HCT116 (cell line): Measurements from ENCODE around the gene GPR62. TPM values are rescaled to one million over a fixed set of nuclear protein-coding genes. Genes with fewer than 3 reads are reported as not detected.

Source experiments
- ATAC-seq: fragments of 200-7000 bp; cut with Tn5 transposase; 2 replicates; pipeline ENCODE4 v1.9.1; 2020; ENCODE audit warnings: mild to moderate bottlenecking, moderate library complexity
- BruUV-seq: library from RNA; stranded (reverse); fragments of 400-500 nt; replicated peaks from 2 replicates; lab custom pipeline; 2021; lab: Mats Ljungman, UMichigan
- CTCF ChIA-PET: fragments of 300-600 bp; sonication (Branson Sonifier 250); formaldehyde crosslinking; loops from one replicate; lab custom pipeline; 2021; ENCODE audit warnings: antibody characterized with exemption; lab: Charles Lee
- POLR2A ChIA-PET: fragments of 300-600, 350-600 bp; sonication (Branson Sonifier 250); formaldehyde crosslinking; loops from one replicate; lab custom pipeline; 2021; ENCODE audit warnings: antibody characterized with exemption; lab: Charles Lee
- RAD21 ChIA-PET, 2 experiments: fragments of 300-600 bp; sonication (Branson Sonifier 250); formaldehyde crosslinking; loops; one replicate each; lab custom pipeline; 2023; ENCODE audit warnings: low total read pairs in 2 of 2; ENCODE audit not compliant: uncharacterized antibody in 2 of 2, unreplicated experiment in 2 of 2, low non-redundant PET in 1 of 2; lab: Charles Lee
- DNase-seq: peaks from one replicate; pipeline ENCODE4 v3.0.0-alpha.2; 2010; ENCODE audit warnings: low read depth, low spot score
- H2AFZ ChIP-seq: fragments of 200-600 bp; shearing (Covaris generic), sonication (generic); 2 replicates; pipeline ENCODE4 v1.6.1; 2017; ENCODE audit warnings: low read depth, mixed run types, mixed read lengths, antibody characterized with exemption, low read length; ENCODE audit not compliant: poor library complexity, severe bottlenecking
- H3K27ac ChIP-seq: 2 replicates; pipeline ENCODE4 v1.5.1; 2012; ENCODE audit warnings: low read depth, low read length
- H3K27me3 ChIP-seq: fragments of 200-600 bp; sonication (generic); 2 replicates; pipeline ENCODE4 v1.6.1; 2016; ENCODE audit warnings: mixed run types, low read length, mixed read lengths; ENCODE audit not compliant: insufficient read depth
- H3K36me3 ChIP-seq, 2 experiments: fragments of 200-500 bp in 1 of 2; fragments of 200-600 bp in 1 of 2; sonication (Bioruptor generic) in 1 of 2; sonication (generic) in 1 of 2; 2 replicates each; pipeline versions ENCODE4 v1.5.1 to v1.6.1; 2014 to 2016; ENCODE audit warnings: low read length in 2 of 2, inconsistent platforms in 1 of 2, mixed read lengths in 1 of 2, mixed run types in 1 of 2; ENCODE audit not compliant: insufficient read depth in 2 of 2, control insufficient read depth in 1 of 2
- H3K4me1 ChIP-seq, 2 experiments: fragments of 200-600 bp in 1 of 2; sonication (generic) in 1 of 2; 2 replicates each; pipeline versions ENCODE4 v1.5.1 to v1.6.1; 2012 to 2017; ENCODE audit warnings: low read length in 2 of 2, inconsistent platforms in 1 of 2, mild to moderate bottlenecking in 1 of 2, mixed read lengths in 1 of 2, mixed run types in 1 of 2, moderate library complexity in 1 of 2; ENCODE audit not compliant: insufficient read depth in 2 of 2, control insufficient read depth in 1 of 2
- H3K4me2 ChIP-seq: fragments of 200-600 bp; sonication (generic); 2 replicates; pipeline ENCODE4 v1.6.1; 2017; ENCODE audit warnings: mixed run types, low read length, mixed read lengths
- H3K4me3 ChIP-seq, 2 experiments: fragments of 200-600 bp in 1 of 2; sonication (generic) in 1 of 2; replicated peaks in 1 of 2; 2 replicates each; pipeline ENCODE4 v1.5.1; 2011 to 2016; ENCODE audit warnings: low read length in 2 of 2, control low read depth in 1 of 2, low read depth in 1 of 2, mild to moderate bottlenecking in 1 of 2, mixed read lengths in 1 of 2, mixed run types in 1 of 2
- H3K79me2 ChIP-seq: fragments of 200-600 bp; sonication (generic); 2 replicates; pipeline ENCODE4 v1.6.1; 2017; ENCODE audit warnings: mild to moderate bottlenecking, mixed run types, low read length, moderate library complexity, mixed read lengths; ENCODE audit not compliant: insufficient read depth
- H3K9ac ChIP-seq: fragments of 200-600 bp; sonication (generic); 2 replicates; pipeline ENCODE4 v1.6.1; 2016; ENCODE audit warnings: low read length, mixed read lengths
- H3K9me2 ChIP-seq: fragments of 200-600 bp; sonication (generic), shearing (Covaris generic); 2 replicates; pipeline ENCODE4 v1.6.1; 2017; ENCODE audit warnings: mixed run types, mild to moderate bottlenecking, moderate library complexity; ENCODE audit not compliant: insufficient read depth
- H3K9me3 ChIP-seq, 2 experiments: fragments of 200-500 bp in 1 of 2; fragments of 200-600 bp in 1 of 2; sonication (Bioruptor generic) in 1 of 2; sonication (generic) in 1 of 2; 2 replicates each; pipeline ENCODE4 v1.6.1; 2014 to 2017; ENCODE audit warnings: low read length in 2 of 2, mixed read lengths in 2 of 2, inconsistent platforms in 1 of 2, low read depth in 1 of 2, mild to moderate bottlenecking in 1 of 2, mixed run types in 1 of 2, moderate library complexity in 1 of 2; ENCODE audit not compliant: control insufficient read depth in 1 of 2, insufficient read depth in 1 of 2
- H4K20me1 ChIP-seq: fragments of 200-600 bp; sonication (generic), shearing (Covaris generic); 2 replicates; pipeline ENCODE4 v1.6.1; 2017; ENCODE audit warnings: mixed run types, mild to moderate bottlenecking, moderate library complexity; ENCODE audit not compliant: insufficient read depth
- SIN3A ChIP-seq: IDR thresholded peaks from 2 replicates; pipeline ENCODE4 v1.6.1; 2012; ENCODE audit warnings: low read depth
- TCF7L2 ChIP-seq: IDR thresholded peaks from 2 replicates; pipeline ENCODE4 v1.7.0; 2011; ENCODE audit warnings: borderline replicate concordance, inconsistent platforms; ENCODE audit not compliant: insufficient read depth, insufficient read length; ENCODE audit errors: extremely low read depth
- intact Hi-C: fragments of 100-400 bp; cut with micrococcal nuclease; formaldehyde crosslinking; loops from 2 replicates; pipeline ENCODE4 v1.10.0; 2022
- total RNA-seq: library from RNA; stranded (reverse); gene quantifications from one replicate; pipeline ENCODE4 v1.2.1, GENCODE V29; 2021; ENCODE audit not compliant: unreplicated experiment
- TF ChIP-seq, protein P1 (sequence below), 3 experiments: fragments of 200-600 bp in 1 of 3; sonication (generic) in 1 of 3; IDR thresholded peaks in 2 of 3; conservative IDR thresholded peaks in 1 of 3; 2 replicates each; pipeline ENCODE4 v1.5.1; 2012 to 2017; ENCODE audit warnings: low read depth in 2 of 3, low read length in 2 of 3, antibody characterized with exemption in 1 of 3, borderline replicate concordance in 1 of 3, control low read depth in 1 of 3, mild to moderate bottlenecking in 1 of 3, mixed read lengths in 1 of 3, mixed run types in 1 of 3, moderate library complexity in 1 of 3; ENCODE audit not compliant: insufficient read depth in 1 of 3

Gene GPR62
- total RNA-seq, 1 experiment from 2014 or later, result not detected

- TF ChIP-seq, protein P1, sequence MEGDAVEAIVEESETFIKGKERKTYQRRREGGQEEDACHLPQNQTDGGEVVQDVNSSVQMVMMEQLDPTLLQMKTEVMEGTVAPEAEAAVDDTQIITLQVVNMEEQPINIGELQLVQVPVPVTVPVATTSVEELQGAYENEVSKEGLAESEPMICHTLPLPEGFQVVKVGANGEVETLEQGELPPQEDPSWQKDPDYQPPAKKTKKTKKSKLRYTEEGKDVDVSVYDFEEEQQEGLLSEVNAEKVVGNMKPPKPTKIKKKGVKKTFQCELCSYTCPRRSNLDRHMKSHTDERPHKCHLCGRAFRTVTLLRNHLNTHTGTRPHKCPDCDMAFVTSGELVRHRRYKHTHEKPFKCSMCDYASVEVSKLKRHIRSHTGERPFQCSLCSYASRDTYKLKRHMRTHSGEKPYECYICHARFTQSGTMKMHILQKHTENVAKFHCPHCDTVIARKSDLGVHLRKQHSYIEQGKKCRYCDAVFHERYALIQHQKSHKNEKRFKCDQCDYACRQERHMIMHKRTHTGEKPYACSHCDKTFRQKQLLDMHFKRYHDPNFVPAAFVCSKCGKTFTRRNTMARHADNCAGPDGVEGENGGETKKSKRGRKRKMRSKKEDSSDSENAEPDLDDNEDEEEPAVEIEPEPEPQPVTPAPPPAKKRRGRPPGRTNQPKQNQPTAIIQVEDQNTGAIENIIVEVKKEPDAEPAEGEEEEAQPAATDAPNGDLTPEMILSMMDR (IDR thresholded peaks at IDR 0.05 in 2 of 3, conservative IDR thresholded peaks at IDR 0.05 in 1 of 3; ENCODE audit: borderline replicate concordance in 1 of 3, insufficient read depth in 1 of 3, low read depth in 2 of 3, low read length in 2 of 3), result peak in 2 of 3 experiments; percentile 83 to 88; a peak in 4 of 6 replicates
- TF ChIP-seq SIN3A, result no peak
- peak; percentile 61 for TF ChIP-seq TCF7L2
- TF ChIP-seq, all 23 proteins: peak for 2
- Histone ChIP-seq H3K9me3 (no peaks in the 10 kb centered on the region), H3K4me2 (peak overlapping the region; percentile 98), H3K27me3 (no peaks in the 10 kb centered on the region), H3K9ac (peak overlapping the region; percentile 79), H3K27ac (peak overlapping the region; percentile 82), H3K79me2 (peaks cover 12% of the 10 kb centered on the region), H3K9me2 (no peaks in the 10 kb centered on the region), H3K4me3 (peak overlapping the region; percentile 75 to 86), H2AFZ (no peak overlapping the region), H3K4me1 (peaks cover 24 to 56% of the 10 kb centered on the region in 2 experiments), H4K20me1 (no peaks in the 10 kb centered on the region), H3K36me3 (no peaks in the 10 kb centered on the region)
- ChIA-PET RAD21 (interaction anchor here (0.9 to 1.1 kb wide), 2 partner anchors 9 to 141 kb away, joined by 3 read pairs; no protein-coding TSS in a partner anchor), CTCF (interaction anchor here (0.9 to 3.3 kb wide), 12 partner anchors 9 to 264 kb away, joined by 3 to 47 read pairs (median 6); partner anchors contain the start of genes ABHD14A, ABHD14B, PARP3 and PCBP4), POLR2A (interaction anchor here (0.8 to 4.3 kb wide), 12 partner anchors 9 to 598 kb away, joined by 3 to 47 read pairs (median 6); partner anchors contain the start of genes ABHD14A, ABHD14B, DUSP7 and MANF)
- intact Hi-C loops, result loop anchor here (5.0 kb wide), 1 partner anchor 265 kb away; no protein-coding TSS in a partner anchor
- TSS peak; percentile 77 for BruUV-seq
- DNase-seq, result peak; percentile 57
- ATAC-seq, result peak; percentile 73
Measured at GRCh38 chr3:51982352-51982837, 27.2 kb downstream of the GPR62 start.
